Endothelial cell of umbilical vein (primary cell): ENCODE data around the gene UNC119B. TPM values are rescaled to one million over a fixed set of nuclear protein-coding genes. Genes with fewer than 3 reads are reported as not detected.

Source experiments
- BruUV-seq: library from RNA; stranded (reverse); fragments of 400-500 nt; replicated peaks from 2 replicates; lab custom pipeline; 2021; lab: Mats Ljungman, UMichigan
- CTCF ChIA-PET: fragments of 300-600, 350-600 bp; sonication (Branson Sonifier 250); formaldehyde crosslinking; loops from one replicate; lab custom pipeline; 2021; ENCODE audit warnings: antibody characterized with exemption, inconsistent platforms; lab: Charles Lee
- POLR2A ChIA-PET: fragments of 300-600, 350-600 bp; sonication (Branson Sonifier 250); formaldehyde crosslinking; loops from one replicate; lab custom pipeline; 2021; ENCODE audit warnings: antibody characterized with exemption, inconsistent platforms; lab: Charles Lee
- DNase-seq: peaks from one replicate; pipeline ENCODE4 v3.0.0-alpha.2; 2011; ENCODE audit warnings: low read depth, low spot score
- FAIRE-seq: peaks from 2 replicates; lab custom pipeline; 2011; peaks lifted over from hg19 to GRCh38; lab: Jason Lieb, UNC
- H2AFZ ChIP-seq: 2 replicates; pipeline ENCODE4 v1.6.0; 2012; ENCODE audit warnings: low read depth, low read length, control low read depth, inconsistent platforms
- H3K27ac ChIP-seq: 2 replicates; pipeline ENCODE4 v1.5.1; 2011; ENCODE audit warnings: low read depth, mild to moderate bottlenecking, control low read depth, low read length, moderate library complexity; ENCODE audit not compliant: insufficient read depth
- H3K27me3 ChIP-seq, 2 experiments: 2 replicates each; pipeline versions ENCODE4 v1.6.0 to v1.6.1; 2011; ENCODE audit warnings: low read length in 2 of 2, mixed read lengths in 1 of 2; ENCODE audit not compliant: control insufficient read depth in 2 of 2, insufficient read depth in 2 of 2
- H3K36me3 ChIP-seq, 2 experiments: 2 replicates in 1 of 2; 3 replicates in 1 of 2; pipeline ENCODE4 v1.5.1; 2011; ENCODE audit warnings: low read length in 2 of 2, mild to moderate bottlenecking in 1 of 2, moderate library complexity in 1 of 2; ENCODE audit not compliant: control insufficient read depth in 2 of 2, insufficient read depth in 2 of 2; ENCODE audit errors: extremely low read depth in 1 of 2
- H3K4me1 ChIP-seq: 3 replicates; pipeline ENCODE4 v1.5.1; 2011; ENCODE audit warnings: mild to moderate bottlenecking, low read length; ENCODE audit not compliant: control insufficient read depth, insufficient read depth; ENCODE audit errors: extremely low read depth
- H3K4me2 ChIP-seq: 2 replicates; pipeline ENCODE4 v1.6.1; 2011; ENCODE audit warnings: low read length, control low read depth, mixed read lengths; ENCODE audit not compliant: insufficient read depth
- H3K4me3 ChIP-seq, 3 experiments: fragments of 200-600 bp in 1 of 3; sonication (generic), shearing (Covaris generic) in 1 of 3; replicated peaks in 1 of 3; 2 replicates each; pipeline ENCODE4 v1.5.1; 2011 to 2016; ENCODE audit warnings: control low read depth in 3 of 3, low read length in 3 of 3, mild to moderate bottlenecking in 2 of 3, inconsistent platforms in 1 of 3, low read depth in 1 of 3, moderate library complexity in 1 of 3; ENCODE audit not compliant: insufficient read depth in 1 of 3
- H3K79me2 ChIP-seq: 2 replicates; pipeline ENCODE4 v1.6.0; 2012; ENCODE audit warnings: low read length, inconsistent platforms; ENCODE audit not compliant: control insufficient read depth, insufficient read depth
- H3K9ac ChIP-seq: replicated peaks from 2 replicates; pipeline ENCODE3; 2011; ENCODE audit warnings: low read length, control low read depth; ENCODE audit not compliant: insufficient read depth; ENCODE audit errors: extremely low read depth
- H3K9me1 ChIP-seq: replicated peaks from 3 replicates; pipeline ENCODE4 v1.6.0; 2011; ENCODE audit warnings: mild to moderate bottlenecking, low read length; ENCODE audit not compliant: control insufficient read depth, insufficient read depth; ENCODE audit errors: extremely low read depth
- H3K9me3 ChIP-seq: replicated peaks from 2 replicates; pipeline ENCODE4 v1.5.1; 2012; ENCODE audit warnings: low read length, inconsistent platforms; ENCODE audit not compliant: control insufficient read depth, insufficient read depth
- H4K20me1 ChIP-seq: replicated peaks from 2 replicates; pipeline ENCODE3; 2011; ENCODE audit warnings: mild to moderate bottlenecking, low read length; ENCODE audit not compliant: control insufficient read depth, insufficient read depth; ENCODE audit errors: extremely low read depth
- EZH2 ChIP-seq: IDR thresholded peaks from 2 replicates; pipeline ENCODE4 v1.6.1; 2012; ENCODE audit warnings: borderline replicate concordance, low read depth, mild to moderate bottlenecking, moderate library complexity, low read length, inconsistent platforms; ENCODE audit not compliant: severe bottlenecking
- FOS ChIP-seq: IDR thresholded peaks from 2 replicates; pipeline ENCODE4 v1.6.1; 2011; ENCODE audit warnings: mild to moderate bottlenecking, low read length, moderate library complexity, borderline replicate concordance; ENCODE audit not compliant: insufficient read depth
- GATA2 ChIP-seq: IDR thresholded peaks from 2 replicates; pipeline ENCODE4 v1.7.0; 2011; ENCODE audit warnings: low read depth, mild to moderate bottlenecking, moderate library complexity, mixed read lengths, low read length; ENCODE audit not compliant: insufficient read length, insufficient read depth
- JUN ChIP-seq: IDR thresholded peaks from 2 replicates; pipeline ENCODE4 v1.6.1; 2011; ENCODE audit warnings: borderline replicate concordance, low read depth; ENCODE audit not compliant: insufficient read length, insufficient read depth
- MYC ChIP-seq: IDR thresholded peaks from one replicate; pipeline ENCODE4 v1.6.1; 2011; ENCODE audit warnings: mild to moderate bottlenecking, low read depth, low read length
- POLR2A ChIP-seq: IDR thresholded peaks from 2 replicates; pipeline ENCODE4 v1.6.1; 2012; ENCODE audit warnings: low read depth, mild to moderate bottlenecking, control low read depth, low read length
- POLR2AphosphoS5 ChIP-seq: IDR thresholded peaks from 2 replicates; pipeline ENCODE4 v1.6.1; 2012; ENCODE audit warnings: low read depth, mild to moderate bottlenecking, control low read depth, low read length, moderate library complexity; ENCODE audit not compliant: insufficient read depth
- dilution Hi-C: fragments of 300-500 bp; cut with MboI; formaldehyde crosslinking; loops from one replicate; pipeline ENCODE4 v1.15.0; 2019; ENCODE audit warnings: low sequenced_read_pairs; ENCODE audit not compliant: extremely low pct_ligation_motif_present
- intact Hi-C: fragments of 100-400 bp; cut with micrococcal nuclease; formaldehyde crosslinking; loops from one replicate; pipeline ENCODE4 v1.10.0; 2022
- polyA plus RNA-seq, 4 experiments: library from polyadenylated mRNA; depleted of rRNA in 3 of 4; stranded (reverse) in 3 of 4; unstranded in 1 of 4; fragments of >200 nt; gene quantifications; 2 replicates each; pipeline versions ENCODE4 v1.2.1 to v1.2.3, GENCODE V29; 2011 to 2012; ENCODE audit warnings: missing spikeins in 1 of 4
- total RNA-seq: library from RNA; stranded (reverse); gene quantifications from 2 replicates; pipeline ENCODE4 v1.2.3, GENCODE V29; 2021
- TF ChIP-seq, protein P1 (sequence below): IDR thresholded peaks from 2 replicates; pipeline ENCODE4 v1.6.1; 2011; ENCODE audit not compliant: insufficient read depth, insufficient read length
- TF ChIP-seq, protein P2 (sequence below), 2 donors: IDR thresholded peaks; 1 replicate in 1 of 2; 2 replicates in 1 of 2; pipeline ENCODE4 v1.5.1; 2011; ENCODE audit warnings: low read length in 2 of 2, mild to moderate bottlenecking in 2 of 2, moderate library complexity in 2 of 2, control low read depth in 1 of 2, inconsistent platforms in 1 of 2, low read depth in 1 of 2; ENCODE audit not compliant: insufficient read depth in 1 of 2; ENCODE audit errors: extremely low read depth in 1 of 2

UNC119B gene
- total and polyA plus RNA-seq, 2 donors (not counting 3 experiments of a cell fraction or from before 2014, with no cell fraction given): 23.1 to 33.7 TPM

DNA sequence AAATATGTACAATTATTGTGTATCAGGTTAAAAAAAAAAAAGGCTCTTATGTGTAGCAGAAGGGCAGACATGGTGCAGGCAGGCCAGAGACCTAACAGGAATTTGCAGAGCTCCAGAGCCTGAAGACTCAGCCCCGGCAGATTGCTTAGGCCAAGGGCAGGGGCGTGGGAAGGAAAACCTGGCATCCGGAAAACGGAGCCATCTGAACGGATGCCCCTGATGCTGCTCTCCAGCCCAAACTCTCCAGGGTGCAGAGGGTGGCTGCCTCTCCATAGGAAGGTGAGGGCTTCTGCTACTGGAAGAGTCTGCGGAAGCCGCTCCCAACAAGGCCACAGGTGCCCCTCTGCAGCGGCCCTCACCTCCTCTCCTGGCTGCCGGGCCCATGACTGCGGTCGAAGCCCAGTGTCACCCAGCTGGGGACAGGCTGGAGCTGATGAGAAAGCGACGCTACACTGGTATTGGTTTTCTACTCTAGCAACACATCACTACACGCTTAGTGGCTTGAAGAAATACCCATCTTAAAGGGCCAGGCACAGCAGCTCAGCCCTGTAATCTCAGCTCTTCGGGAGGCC is 34.8 kb downstream of the UNC119B start:
- no peak for FAIRE-seq

More for the DNA sequence above, 34.8 kb downstream of the UNC119B start:
- ChIA-PET CTCF (interaction anchor here (1.0 kb wide), 1 partner anchor 227 kb away, joined by 3 read pairs; no protein-coding TSS in a partner anchor), POLR2A (no interaction called here)
- Histone ChIP-seq H3K9ac (no peak overlapping the region), H3K4me1 (no peaks in the 10 kb centered on the region), H3K79me2 (no peaks in the 10 kb centered on the region), H2AFZ (no peak overlapping the region), H4K20me1 (no peaks in the 10 kb centered on the region), H3K4me2 (no peak overlapping the region), H3K36me3 (no peaks in the 10 kb centered on the region), H3K27me3 (no peaks in the 10 kb centered on the region), H3K4me3 (no peak overlapping the region), H3K9me3 (no peaks in the 10 kb centered on the region), H3K9me1 (no peaks in the 10 kb centered on the region), H3K27ac (no peak overlapping the region)
- intact Hi-C loops (no loop called here), dilution Hi-C loops (no loop called here)
- DNase-seq: no peak
- BruUV-seq: no TSS peak
- TF ChIP-seq POLR2AphosphoS5 (no peak), POLR2A (no peak), FOS (no peak), JUN (no peak), GATA2 (no peak), MYC (no peak), EZH2 (no peak)
- TF ChIP-seq, protein P1, sequence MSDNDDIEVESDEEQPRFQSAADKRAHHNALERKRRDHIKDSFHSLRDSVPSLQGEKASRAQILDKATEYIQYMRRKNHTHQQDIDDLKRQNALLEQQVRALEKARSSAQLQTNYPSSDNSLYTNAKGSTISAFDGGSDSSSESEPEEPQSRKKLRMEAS: no peak
- TF ChIP-seq, protein P2, sequence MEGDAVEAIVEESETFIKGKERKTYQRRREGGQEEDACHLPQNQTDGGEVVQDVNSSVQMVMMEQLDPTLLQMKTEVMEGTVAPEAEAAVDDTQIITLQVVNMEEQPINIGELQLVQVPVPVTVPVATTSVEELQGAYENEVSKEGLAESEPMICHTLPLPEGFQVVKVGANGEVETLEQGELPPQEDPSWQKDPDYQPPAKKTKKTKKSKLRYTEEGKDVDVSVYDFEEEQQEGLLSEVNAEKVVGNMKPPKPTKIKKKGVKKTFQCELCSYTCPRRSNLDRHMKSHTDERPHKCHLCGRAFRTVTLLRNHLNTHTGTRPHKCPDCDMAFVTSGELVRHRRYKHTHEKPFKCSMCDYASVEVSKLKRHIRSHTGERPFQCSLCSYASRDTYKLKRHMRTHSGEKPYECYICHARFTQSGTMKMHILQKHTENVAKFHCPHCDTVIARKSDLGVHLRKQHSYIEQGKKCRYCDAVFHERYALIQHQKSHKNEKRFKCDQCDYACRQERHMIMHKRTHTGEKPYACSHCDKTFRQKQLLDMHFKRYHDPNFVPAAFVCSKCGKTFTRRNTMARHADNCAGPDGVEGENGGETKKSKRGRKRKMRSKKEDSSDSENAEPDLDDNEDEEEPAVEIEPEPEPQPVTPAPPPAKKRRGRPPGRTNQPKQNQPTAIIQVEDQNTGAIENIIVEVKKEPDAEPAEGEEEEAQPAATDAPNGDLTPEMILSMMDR (IDR thresholded peaks at IDR 0.05; ENCODE audit: extremely low read depth in 1 of 2, insufficient read depth in 1 of 2, low read depth in 1 of 2, low read length in 2 of 2): no peak
